HepG2 (cell line): ENCODE results near the gene CREB3. TPM values are rescaled to one million over a fixed set of nuclear protein-coding genes. Genes with fewer than 3 reads are reported as not detected.

Source experiments
- BRD4 ChIP-seq: sonication (generic); formaldehyde crosslinking; IDR thresholded peaks from 2 replicates; pipeline ENCODE4 v1.4.0; 2020; ENCODE audit warnings: missing genetic modification reagents
- DMTF1 ChIP-seq: sonication (generic); formaldehyde crosslinking; IDR thresholded peaks from 2 replicates; pipeline ENCODE4 v1.4.0; 2020; ENCODE audit warnings: mild to moderate bottlenecking, missing genetic modification reagents
- DRAP1 ChIP-seq: IDR thresholded peaks from 2 replicates; pipeline ENCODE4 v1.6.1; 2016; ENCODE audit warnings: missing genetic modification reagents, missing compliant biosample characterization
- FOSL2 ChIP-seq: sonication (generic); formaldehyde crosslinking; IDR thresholded peaks from 2 replicates; pipeline ENCODE4 v1.4.0; 2020; ENCODE audit warnings: missing genetic modification reagents
- FOXO4 ChIP-seq: sonication (generic); formaldehyde crosslinking; conservative IDR thresholded peaks from 2 replicates; pipeline ENCODE4 v1.8.1; 2023; ENCODE audit warnings: missing genetic modification reagents
- KLF6 ChIP-seq: IDR thresholded peaks from 2 replicates; pipeline ENCODE4 v1.8.0; 2016; ENCODE audit warnings: missing biosample characterization, missing genetic modification reagents
- NFIB ChIP-seq: sonication (generic); formaldehyde crosslinking; IDR thresholded peaks from 2 replicates; pipeline ENCODE4 v1.9.0; 2021; ENCODE audit warnings: missing genetic modification reagents, mild to moderate bottlenecking, borderline replicate concordance
- PHF21A ChIP-seq: sonication (generic); formaldehyde crosslinking; IDR thresholded peaks from 2 replicates; pipeline ENCODE4 v1.5.0; 2020; ENCODE audit warnings: mild to moderate bottlenecking, missing genetic modification reagents
- RARA ChIP-seq: IDR thresholded peaks from 2 replicates; pipeline ENCODE4 v1.6.1; 2016; ENCODE audit warnings: missing genetic modification reagents, missing compliant biosample characterization
- ZFP36 ChIP-seq: fragments of 150-350 bp; IDR thresholded peaks from 2 replicates; pipeline ENCODE4 v1.6.1; 2018; ENCODE audit warnings: borderline replicate concordance, low read length, low read depth; ENCODE audit not compliant: partially characterized antibody
- ZFP41 ChIP-seq: sonication (generic); formaldehyde crosslinking; IDR thresholded peaks from 2 replicates; pipeline ENCODE4 v1.4.0; 2020; ENCODE audit warnings: mild to moderate bottlenecking, missing genetic modification reagents, borderline replicate concordance
- ZNF552 ChIP-seq: sonication (generic); formaldehyde crosslinking; IDR thresholded peaks from 2 replicates; pipeline ENCODE4 v1.9.0; 2022; ENCODE audit warnings: missing genetic modification reagents, mild to moderate bottlenecking, borderline replicate concordance
- ZNF710 ChIP-seq: sonication (generic); formaldehyde crosslinking; IDR thresholded peaks from 2 replicates; pipeline ENCODE4 v1.5.0; 2020; ENCODE audit warnings: mild to moderate bottlenecking, missing genetic modification reagents, borderline replicate concordance
- ZNF724P ChIP-seq: sonication (generic); formaldehyde crosslinking; IDR thresholded peaks from 2 replicates; pipeline ENCODE4 v1.8.0; 2022; ENCODE audit warnings: missing genetic modification reagents, borderline replicate concordance
- ZNF740 ChIP-seq: sonication (generic); formaldehyde crosslinking; IDR thresholded peaks from 2 replicates; pipeline ENCODE4 v1.4.0; 2020; ENCODE audit warnings: missing genetic modification reagents
- ZNF75D ChIP-seq: sonication (generic); formaldehyde crosslinking; IDR thresholded peaks from 2 replicates; pipeline ENCODE4 v1.8.1; 2023; ENCODE audit warnings: missing genetic modification reagents, mild to moderate bottlenecking, borderline replicate concordance
- ZNF770 ChIP-seq: sonication (generic); formaldehyde crosslinking; IDR thresholded peaks from 2 replicates; pipeline ENCODE4 v1.5.0; 2020; ENCODE audit warnings: mild to moderate bottlenecking, missing genetic modification reagents
- ZNF781 ChIP-seq: sonication (generic); formaldehyde crosslinking; IDR thresholded peaks from 2 replicates; pipeline ENCODE4 v1.5.1; 2020; ENCODE audit warnings: borderline replicate concordance, mild to moderate bottlenecking, missing genetic modification reagents; ENCODE audit errors: not compliant biosample characterization
- polyA plus RNA-seq, 8 experiments: library from polyadenylated mRNA; depleted of rRNA in 3 of 8; stranded (reverse) in 7 of 8; unstranded in 1 of 8; fragments of >200 nt; fragmentation: Illumina TruSeq in 4 of 8; extraction: Trizol in 4 of 8; gene quantifications; 2 replicates each; pipeline versions ENCODE4 v1.2.1 to v1.2.3, GENCODE V29; 2011 to 2016; ENCODE audit warnings: low read depth in 4 of 8, missing spikeins in 1 of 8, mixed read lengths in 1 of 8; ENCODE audit not compliant: insufficient read depth in 1 of 8
- total RNA-seq, 5 experiments: library from RNA; depleted of rRNA; stranded (reverse); fragments of >200 nt; fragmentation: Illumina TruSeq; extraction: Trizol; gene quantifications; 2 replicates each; pipeline ENCODE4 v1.2.3, GENCODE V29; 2016; ENCODE audit warnings: low read depth in 1 of 5

The CREB3 gene
- total and polyA plus RNA-seq, 2 of the 13 experiments (the other 11 are each of a cell fraction or from before 2014, with no cell fraction given): 11.1 to 34.2 TPM

GRCh38 chr9:35732185-35732799 lies at the start of gene CREB3, which contains the start of gene TLN1 (continued):
- TF ChIP-seq DMTF1: no peak
- TF ChIP-seq ZNF740 (CRISPR knock-in tag): 0 out of 2 replicates have a peak, but pooled peaks have one; percentile 64
- 0 out of 2 replicates have a peak, but pooled peaks have one; percentile 67 for TF ChIP-seq BRD4 (CRISPR knock-in tag)
- no peak for TF ChIP-seq FOXO4 (CRISPR knock-in tag)
- no peak for TF ChIP-seq NFIB (CRISPR knock-in tag)
- TF ChIP-seq ZNF75D: no peak
- TF ChIP-seq PHF21A (CRISPR knock-in tag): peak; percentile 93
- peak; percentile 70 for TF ChIP-seq FOSL2 (CRISPR knock-in tag)
- peak; percentile 70; the same call in 1 of the 2 replicates for TF ChIP-seq ZNF710 (CRISPR knock-in tag)
- TF ChIP-seq ZNF781 (CRISPR knock-in tag): peak; percentile 66
- TF ChIP-seq ZNF770 (CRISPR knock-in tag): peak; percentile 48; the same call in 1 of the 2 replicates
- TF ChIP-seq KLF6 (CRISPR knock-in tag): peak; percentile 91; the same call in 1 of the 2 replicates
- TF ChIP-seq ZNF552 (CRISPR knock-in tag): peak; percentile 23; the same call in 1 of the 2 replicates
- peak; percentile 61; the same call in 1 of the 2 replicates for TF ChIP-seq ZFP41 (CRISPR knock-in tag)
- TF ChIP-seq ZNF724P (CRISPR knock-in tag): no peak
- 0 out of 2 replicates have a peak, but pooled peaks have one; percentile 15 for TF ChIP-seq RARA (CRISPR knock-in tag)
- TF ChIP-seq ZFP36: no peak
- peak; percentile 95 for TF ChIP-seq DRAP1 (CRISPR knock-in tag)
